ENCODE data around the gene C12orf56. TPM values are rescaled to one million over a fixed set of nuclear protein-coding genes. Genes with fewer than 3 reads are reported as not detected.

Gene C12orf56, protein sequence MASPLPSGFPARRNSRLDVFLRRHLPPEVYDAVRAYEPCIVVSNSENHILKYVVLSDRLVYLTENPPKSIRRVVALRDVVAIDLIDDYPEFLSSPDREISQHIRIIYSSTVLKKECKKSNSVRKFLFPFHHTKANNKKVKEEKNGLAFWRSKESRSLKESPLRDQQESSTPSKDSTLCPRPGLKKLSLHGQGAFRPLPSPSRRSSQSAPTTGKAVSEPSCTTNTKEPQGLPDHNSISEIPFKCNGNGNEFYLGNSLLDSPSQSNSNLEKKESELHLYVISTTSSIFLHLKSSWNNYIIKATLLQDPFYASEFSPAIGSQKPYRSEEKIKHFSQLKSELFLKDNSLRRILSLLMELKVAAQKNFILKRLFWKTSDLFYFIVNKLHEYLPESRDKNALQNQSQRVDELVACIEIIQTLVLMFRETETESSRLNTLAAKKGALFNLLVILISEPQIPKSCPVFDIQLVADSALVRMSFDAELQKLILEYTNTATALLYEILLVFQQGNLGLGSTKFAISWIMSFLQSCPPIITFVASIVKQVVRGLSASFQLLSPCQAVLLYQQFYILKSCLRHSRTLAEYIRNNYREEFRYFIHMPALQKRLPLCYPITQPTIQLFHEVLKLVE
- total RNA-seq (2022) (9.3 and 11.0 TPM in 2 replicates), Bru-seq, nascent RNA (percentile 41 among the genes with signal in this experiment), BruChase-seq, experiment 1, labeled RNA remaining after a 2-hour chase (percentile 46 among the genes with signal in this experiment), BruChase-seq, experiment 2, labeled RNA remaining after a 6-hour chase (percentile 39 among the genes with signal in this experiment)
- long read RNA-seq, transcript C12orf56-205 (7 exons, 935 nt) = major isoform, 6 of 29 reads
- long read RNA-seq, partial matches to known transcripts = 6 of 29 reads
- long read RNA-seq, other reads (novel, unspliced or antisense) = 13 of 29 reads

DNA sequence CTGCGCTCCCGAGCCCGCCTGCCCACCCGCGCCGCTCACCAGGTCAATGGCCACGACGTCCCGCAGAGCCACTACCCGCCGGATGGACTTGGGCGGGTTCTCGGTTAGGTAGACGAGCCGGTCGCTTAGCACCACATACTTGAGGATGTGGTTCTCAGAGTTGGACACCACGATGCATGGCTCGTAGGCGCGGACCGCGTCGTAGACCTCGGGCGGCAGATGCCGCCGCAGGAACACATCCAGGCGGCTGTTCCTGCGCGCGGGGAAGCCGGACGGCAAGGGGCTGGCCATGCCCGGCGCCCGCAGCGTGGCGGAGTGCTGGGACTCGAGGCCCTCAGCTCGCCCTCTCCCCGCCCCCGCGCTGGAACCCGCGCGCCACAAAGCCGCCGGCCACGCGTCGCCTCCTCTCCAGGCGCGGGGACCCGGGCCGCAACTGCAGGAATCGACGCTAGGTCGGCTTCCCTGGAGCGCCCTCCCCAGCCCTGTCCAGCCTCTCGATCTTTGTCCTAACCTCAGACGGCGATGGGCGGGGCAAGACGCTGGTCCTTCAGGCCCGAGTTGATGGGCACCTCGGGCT is at the start of gene C12orf56:
Gene C12orf56 (minus strand): TSS at position 484 of the 577 bp plus-strand sequence. CDS start 193 bp downstream, at position 291.
- H3K36me3 Mint-ChIP-seq (ENCODE audit: insufficient read depth, unreplicated experiment) = no peaks in the 10 kb centered on the region
- DNase-seq = no peak
- no peak within 1 kb of the TSS for H3K4me3 Mint-ChIP-seq (ENCODE audit: unreplicated experiment)
- TF ChIP-seq, protein P1, sequence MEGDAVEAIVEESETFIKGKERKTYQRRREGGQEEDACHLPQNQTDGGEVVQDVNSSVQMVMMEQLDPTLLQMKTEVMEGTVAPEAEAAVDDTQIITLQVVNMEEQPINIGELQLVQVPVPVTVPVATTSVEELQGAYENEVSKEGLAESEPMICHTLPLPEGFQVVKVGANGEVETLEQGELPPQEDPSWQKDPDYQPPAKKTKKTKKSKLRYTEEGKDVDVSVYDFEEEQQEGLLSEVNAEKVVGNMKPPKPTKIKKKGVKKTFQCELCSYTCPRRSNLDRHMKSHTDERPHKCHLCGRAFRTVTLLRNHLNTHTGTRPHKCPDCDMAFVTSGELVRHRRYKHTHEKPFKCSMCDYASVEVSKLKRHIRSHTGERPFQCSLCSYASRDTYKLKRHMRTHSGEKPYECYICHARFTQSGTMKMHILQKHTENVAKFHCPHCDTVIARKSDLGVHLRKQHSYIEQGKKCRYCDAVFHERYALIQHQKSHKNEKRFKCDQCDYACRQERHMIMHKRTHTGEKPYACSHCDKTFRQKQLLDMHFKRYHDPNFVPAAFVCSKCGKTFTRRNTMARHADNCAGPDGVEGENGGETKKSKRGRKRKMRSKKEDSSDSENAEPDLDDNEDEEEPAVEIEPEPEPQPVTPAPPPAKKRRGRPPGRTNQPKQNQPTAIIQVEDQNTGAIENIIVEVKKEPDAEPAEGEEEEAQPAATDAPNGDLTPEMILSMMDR (IDR thresholded peaks at IDR 0.05; ENCODE audit: insufficient read depth in 1 of 2, low read depth in 1 of 2, low read length in 1 of 2, severe bottlenecking in 1 of 2, unreplicated experiment in 1 of 2) = no peak
- H3K27ac Mint-ChIP-seq (ENCODE audit: unreplicated experiment) = no peak within 1 kb of the TSS
- Histone ChIP-seq H3K36me3 (ENCODE audit: control insufficient read depth, insufficient read depth, low read length) (no peaks in the 10 kb centered on the region), H3K4me1 (no peaks in the 10 kb centered on the region), H3K27me3 (replicated peaks; ENCODE audit: control insufficient read depth, insufficient read depth, low read length) (no peaks in the 10 kb centered on the region), H3K9me3 (no peaks in the 10 kb centered on the region), H3K4me3 (ENCODE audit: low read depth, low read length) (no peak within 1 kb of the TSS)
- POLR2A ChIA-PET = no interaction called here
- H3K9me3 Mint-ChIP-seq (ENCODE audit: unreplicated experiment) = no peaks in the 10 kb centered on the region
- intact Hi-C loops (cut with micrococcal nuclease; ENCODE audit: unreplicated experiment) = no loop called here
- H3K4me1 Mint-ChIP-seq (ENCODE audit: low read depth, unreplicated experiment) = no peaks in the 10 kb centered on the region
- H3K27me3 Mint-ChIP-seq (ENCODE audit: insufficient read depth, unreplicated experiment) = no peaks in the 10 kb centered on the region
- CTCF ChIA-PET = no interaction called here
- BruUV-seq (replicated peaks) = no TSS peak

DNA sequence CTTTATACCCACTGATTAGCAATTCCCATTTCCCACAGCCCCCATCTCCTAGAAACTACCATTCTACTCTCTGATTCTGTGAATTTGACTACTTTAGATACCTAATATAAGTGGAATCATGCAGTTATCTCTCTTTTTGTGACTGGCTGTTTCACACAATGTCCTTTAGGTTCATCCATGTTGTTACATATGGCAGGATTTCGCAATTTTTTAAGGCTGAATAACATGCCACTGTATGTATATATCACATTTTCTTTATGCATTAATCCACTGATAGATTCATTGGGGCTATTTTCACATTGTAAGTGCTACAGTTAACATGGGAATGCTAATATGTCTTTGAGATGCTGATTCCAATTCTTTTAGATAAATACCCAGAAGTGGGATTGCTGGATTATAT is 49.5 kb upstream of the C12orf56 start:
- H3K36me3 Mint-ChIP-seq (ENCODE audit: insufficient read depth, unreplicated experiment) = peaks cover 95% of the 10 kb centered on the region
- H3K4me3 Mint-ChIP-seq (ENCODE audit: unreplicated experiment) = no peak overlapping the region
- no peak overlapping the region for H3K4me3 ChIP-seq (ENCODE audit: low read depth, low read length)
- CTCF ChIA-PET = no interaction called here
- TF ChIP-seq, protein P1 (IDR thresholded peaks at IDR 0.05; ENCODE audit: insufficient read depth in 1 of 2, low read depth in 1 of 2, low read length in 1 of 2, severe bottlenecking in 1 of 2, unreplicated experiment in 1 of 2) = no peak
- no peaks in the 10 kb centered on the region for H3K9me3 ChIP-seq
- POLR2A ChIA-PET = no interaction called here
- H3K36me3 ChIP-seq (ENCODE audit: control insufficient read depth, insufficient read depth, low read length) = peaks cover 3% of the 10 kb centered on the region
- intact Hi-C loops (cut with micrococcal nuclease; ENCODE audit: unreplicated experiment) = no loop called here
- no peaks in the 10 kb centered on the region for H3K27me3 ChIP-seq (replicated peaks; ENCODE audit: control insufficient read depth, insufficient read depth, low read length)
- no peaks in the 10 kb centered on the region for H3K27me3 Mint-ChIP-seq (ENCODE audit: insufficient read depth, unreplicated experiment)
- DNase-seq = no peak
- H3K4me1 ChIP-seq = no peaks in the 10 kb centered on the region
- H3K9me3 Mint-ChIP-seq (ENCODE audit: unreplicated experiment) = no peaks in the 10 kb centered on the region
- H3K4me1 Mint-ChIP-seq (ENCODE audit: low read depth, unreplicated experiment) = no peaks in the 10 kb centered on the region
- no TSS peak for BruUV-seq (replicated peaks)
- no peak overlapping the region for H3K27ac Mint-ChIP-seq (ENCODE audit: unreplicated experiment)

DNA sequence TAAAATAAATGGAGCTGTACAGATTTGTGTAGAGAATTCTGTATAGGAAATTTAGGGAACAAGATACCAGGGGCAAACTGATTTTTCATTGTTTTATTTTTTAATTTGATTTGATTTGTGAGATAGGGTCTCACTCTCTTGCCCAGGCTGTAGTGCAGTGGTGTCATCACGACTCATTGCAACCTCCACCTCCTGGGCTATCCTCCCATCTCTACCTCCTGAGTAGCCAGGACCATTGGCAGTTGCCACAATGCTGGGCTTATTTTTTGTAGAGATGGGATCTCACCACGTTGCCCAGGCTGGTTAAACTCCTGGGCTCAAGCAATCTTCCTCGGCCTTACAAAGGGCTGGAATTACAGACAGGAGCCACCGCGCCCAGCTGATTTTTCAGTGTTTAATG is 43.4 kb upstream of the C12orf56 start:
- H3K27ac Mint-ChIP-seq (ENCODE audit: unreplicated experiment) = no peak overlapping the region
- H3K4me3 Mint-ChIP-seq (ENCODE audit: unreplicated experiment) = no peak overlapping the region
- no TSS peak for BruUV-seq (replicated peaks)
- no peaks in the 10 kb centered on the region for H3K27me3 Mint-ChIP-seq (ENCODE audit: insufficient read depth, unreplicated experiment)
- TF ChIP-seq, protein P1 (IDR thresholded peaks at IDR 0.05; ENCODE audit: insufficient read depth in 1 of 2, low read depth in 1 of 2, low read length in 1 of 2, severe bottlenecking in 1 of 2, unreplicated experiment in 1 of 2) = no peak
- POLR2A ChIA-PET = no interaction called here
- CTCF ChIA-PET = no interaction called here
- H3K4me3 ChIP-seq (ENCODE audit: low read depth, low read length) = no peak overlapping the region
- H3K9me3 ChIP-seq = no peaks in the 10 kb centered on the region
- no peak for DNase-seq
- peaks cover 100% of the 10 kb centered on the region for H3K36me3 Mint-ChIP-seq (ENCODE audit: insufficient read depth, unreplicated experiment)
- no peaks in the 10 kb centered on the region for H3K27me3 ChIP-seq (replicated peaks; ENCODE audit: control insufficient read depth, insufficient read depth, low read length)
- no peaks in the 10 kb centered on the region for H3K9me3 Mint-ChIP-seq (ENCODE audit: unreplicated experiment)
- intact Hi-C loops (cut with micrococcal nuclease; ENCODE audit: unreplicated experiment) = no loop called here
- H3K4me1 ChIP-seq = no peaks in the 10 kb centered on the region
- no peaks in the 10 kb centered on the region for H3K4me1 Mint-ChIP-seq (ENCODE audit: low read depth, unreplicated experiment)
- H3K36me3 ChIP-seq (ENCODE audit: control insufficient read depth, insufficient read depth, low read length) = peaks cover 2% of the 10 kb centered on the region

All from Caco-2 (cell line).